Spleen (tissue), 7 donors: Measurements from ENCODE around the gene ABT1.

Source experiments
- POLR2A ChIP-seq, 3 donors: fragments of 450-650 bp; IDR thresholded peaks; one replicate each; pipeline ENCODE4 v1.5.1; 2017; ENCODE audit warnings: antibody characterized with exemption in 3 of 3, mild to moderate bottlenecking in 1 of 3
- TF ChIP-seq, protein P1 (sequence below), 11 experiments: fragments of 200-600 bp in 7 of 11; fragments of 450-650 bp in 4 of 11; sonication (generic) in 4 of 11; IDR thresholded peaks in 8 of 11; conservative IDR thresholded peaks in 3 of 11; 1 replicate in 7 of 11; 2 replicates in 4 of 11; pipeline versions ENCODE4 v1.4.0 to v1.8.0; 2016 to 2021; ENCODE audit warnings: antibody characterized with exemption in 11 of 11, inconsistent platforms in 4 of 11, mild to moderate bottlenecking in 1 of 11
- donor health status: DM: no; HTN: no; CAD: no; lungs with moderate emphysema.
- donor health status: DM: no; HTN: no; CAD: no.
- donor health status: DM: no; HTN: no; CAD: no.

GRCh38 chr6:26624557-26624956 lies 27.8 kb downstream of the ABT1 start:
- TF ChIP-seq, protein P1, sequence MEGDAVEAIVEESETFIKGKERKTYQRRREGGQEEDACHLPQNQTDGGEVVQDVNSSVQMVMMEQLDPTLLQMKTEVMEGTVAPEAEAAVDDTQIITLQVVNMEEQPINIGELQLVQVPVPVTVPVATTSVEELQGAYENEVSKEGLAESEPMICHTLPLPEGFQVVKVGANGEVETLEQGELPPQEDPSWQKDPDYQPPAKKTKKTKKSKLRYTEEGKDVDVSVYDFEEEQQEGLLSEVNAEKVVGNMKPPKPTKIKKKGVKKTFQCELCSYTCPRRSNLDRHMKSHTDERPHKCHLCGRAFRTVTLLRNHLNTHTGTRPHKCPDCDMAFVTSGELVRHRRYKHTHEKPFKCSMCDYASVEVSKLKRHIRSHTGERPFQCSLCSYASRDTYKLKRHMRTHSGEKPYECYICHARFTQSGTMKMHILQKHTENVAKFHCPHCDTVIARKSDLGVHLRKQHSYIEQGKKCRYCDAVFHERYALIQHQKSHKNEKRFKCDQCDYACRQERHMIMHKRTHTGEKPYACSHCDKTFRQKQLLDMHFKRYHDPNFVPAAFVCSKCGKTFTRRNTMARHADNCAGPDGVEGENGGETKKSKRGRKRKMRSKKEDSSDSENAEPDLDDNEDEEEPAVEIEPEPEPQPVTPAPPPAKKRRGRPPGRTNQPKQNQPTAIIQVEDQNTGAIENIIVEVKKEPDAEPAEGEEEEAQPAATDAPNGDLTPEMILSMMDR (IDR thresholded peaks at IDR 0.05 in 8 of 11, conservative IDR thresholded peaks at IDR 0.05 in 3 of 11), result no peak
- TF ChIP-seq POLR2A (IDR thresholded peaks at IDR 0.05), result no peak
